Keratinocyte (primary cell): ENCODE data around the gene LLGL1.

ENCODE experiments used
- CTCF ChIP-seq, 3 experiments: IDR thresholded peaks in 1 of 3; conservative IDR thresholded peaks in 1 of 3; optimal IDR thresholded peaks in 1 of 3; 2 replicates in 2 of 3; 3 replicates in 1 of 3; pipeline versions ENCODE3 to v1.5.1; 2011; ENCODE audit warnings: low read length in 3 of 3, mild to moderate bottlenecking in 3 of 3, moderate library complexity in 2 of 3, control low read depth in 1 of 3, inconsistent platforms in 1 of 3; ENCODE audit not compliant: insufficient read depth in 2 of 3; ENCODE audit errors: extremely low read depth in 1 of 3
- EZH2 ChIP-seq: IDR thresholded peaks from one replicate; pipeline ENCODE4 v1.6.1; 2012; ENCODE audit warnings: inconsistent platforms, mild to moderate bottlenecking, low read length, moderate library complexity

- no peak for TF ChIP-seq CTCF (optimal IDR thresholded peaks at IDR 0.05 in 1 of 3, IDR thresholded peaks at IDR 0.05 in 1 of 3, conservative IDR thresholded peaks at IDR 0.05 in 1 of 3; ENCODE audit: extremely low read depth in 1 of 3, insufficient read depth in 2 of 3, low read length in 3 of 3)
- TF ChIP-seq EZH2, result no peak
Measured at GRCh38 chr17:18179804-18180203, 45.6 kb upstream of the LLGL1 start.
